ENCODE measurements around the gene AKAP13.

AKAP13 gene

GRCh38 chr15:85518979-85519761, 138.8 kb downstream of the AKAP13 start:
- TF ChIP-seq TCF12 (IDR thresholded peaks at IDR 0.05; ENCODE audit: low read depth), result no peak
- no peak for TF ChIP-seq EP300 (IDR thresholded peaks at IDR 0.05; ENCODE audit: borderline replicate concordance)
- TF ChIP-seq CREB1 (IDR thresholded peaks at IDR 0.05; ENCODE audit: low read depth), result no peak
- TF ChIP-seq TEAD4 (IDR thresholded peaks at IDR 0.05), result no peak
- no peak for TF ChIP-seq EGR1 (IDR thresholded peaks at IDR 0.05)
- no peak for TF ChIP-seq YY1 (IDR thresholded peaks at IDR 0.05; ENCODE audit: low read depth)
- TF ChIP-seq FOXM1 (IDR thresholded peaks at IDR 0.05; ENCODE audit: borderline replicate concordance, low read depth), result no peak
- TF ChIP-seq NFIC (IDR thresholded peaks at IDR 0.05), result no peak
- no peak for TF ChIP-seq CEBPB (IDR thresholded peaks at IDR 0.05)
- TF ChIP-seq, protein P1, sequence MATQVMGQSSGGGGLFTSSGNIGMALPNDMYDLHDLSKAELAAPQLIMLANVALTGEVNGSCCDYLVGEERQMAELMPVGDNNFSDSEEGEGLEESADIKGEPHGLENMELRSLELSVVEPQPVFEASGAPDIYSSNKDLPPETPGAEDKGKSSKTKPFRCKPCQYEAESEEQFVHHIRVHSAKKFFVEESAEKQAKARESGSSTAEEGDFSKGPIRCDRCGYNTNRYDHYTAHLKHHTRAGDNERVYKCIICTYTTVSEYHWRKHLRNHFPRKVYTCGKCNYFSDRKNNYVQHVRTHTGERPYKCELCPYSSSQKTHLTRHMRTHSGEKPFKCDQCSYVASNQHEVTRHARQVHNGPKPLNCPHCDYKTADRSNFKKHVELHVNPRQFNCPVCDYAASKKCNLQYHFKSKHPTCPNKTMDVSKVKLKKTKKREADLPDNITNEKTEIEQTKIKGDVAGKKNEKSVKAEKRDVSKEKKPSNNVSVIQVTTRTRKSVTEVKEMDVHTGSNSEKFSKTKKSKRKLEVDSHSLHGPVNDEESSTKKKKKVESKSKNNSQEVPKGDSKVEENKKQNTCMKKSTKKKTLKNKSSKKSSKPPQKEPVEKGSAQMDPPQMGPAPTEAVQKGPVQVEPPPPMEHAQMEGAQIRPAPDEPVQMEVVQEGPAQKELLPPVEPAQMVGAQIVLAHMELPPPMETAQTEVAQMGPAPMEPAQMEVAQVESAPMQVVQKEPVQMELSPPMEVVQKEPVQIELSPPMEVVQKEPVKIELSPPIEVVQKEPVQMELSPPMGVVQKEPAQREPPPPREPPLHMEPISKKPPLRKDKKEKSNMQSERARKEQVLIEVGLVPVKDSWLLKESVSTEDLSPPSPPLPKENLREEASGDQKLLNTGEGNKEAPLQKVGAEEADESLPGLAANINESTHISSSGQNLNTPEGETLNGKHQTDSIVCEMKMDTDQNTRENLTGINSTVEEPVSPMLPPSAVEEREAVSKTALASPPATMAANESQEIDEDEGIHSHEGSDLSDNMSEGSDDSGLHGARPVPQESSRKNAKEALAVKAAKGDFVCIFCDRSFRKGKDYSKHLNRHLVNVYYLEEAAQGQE (IDR thresholded peaks at IDR 0.05; ENCODE audit: low read depth), result no peak
- TF ChIP-seq RAD21 (IDR thresholded peaks at IDR 0.05; ENCODE audit: low read depth), result no peak
- no peak for TF ChIP-seq TAF1 (IDR thresholded peaks at IDR 0.05; ENCODE audit: low read depth)

- TF ChIP-seq YY1 (IDR thresholded peaks at IDR 0.05; ENCODE audit: low read depth) (no peak), FOXM1 (IDR thresholded peaks at IDR 0.05; ENCODE audit: borderline replicate concordance, low read depth) (no peak), TEAD4 (IDR thresholded peaks at IDR 0.05) (no peak), EP300 (IDR thresholded peaks at IDR 0.05; ENCODE audit: borderline replicate concordance) (no peak), RAD21 (IDR thresholded peaks at IDR 0.05; ENCODE audit: low read depth) (no peak), EGR1 (IDR thresholded peaks at IDR 0.05) (no peak), NFIC (IDR thresholded peaks at IDR 0.05) (no peak), TAF1 (IDR thresholded peaks at IDR 0.05; ENCODE audit: low read depth) (no peak), ZBTB7A (IDR thresholded peaks at IDR 0.05; ENCODE audit: low read depth) (no peak), MAX (IDR thresholded peaks at IDR 0.05) (no peak), TCF12 (IDR thresholded peaks at IDR 0.05; ENCODE audit: low read depth) (no peak), CREB1 (IDR thresholded peaks at IDR 0.05; ENCODE audit: low read depth) (no peak)
- TF ChIP-seq, protein P1 (IDR thresholded peaks at IDR 0.05; ENCODE audit: low read depth), result no peak
- TF ChIP-seq, protein P2, sequence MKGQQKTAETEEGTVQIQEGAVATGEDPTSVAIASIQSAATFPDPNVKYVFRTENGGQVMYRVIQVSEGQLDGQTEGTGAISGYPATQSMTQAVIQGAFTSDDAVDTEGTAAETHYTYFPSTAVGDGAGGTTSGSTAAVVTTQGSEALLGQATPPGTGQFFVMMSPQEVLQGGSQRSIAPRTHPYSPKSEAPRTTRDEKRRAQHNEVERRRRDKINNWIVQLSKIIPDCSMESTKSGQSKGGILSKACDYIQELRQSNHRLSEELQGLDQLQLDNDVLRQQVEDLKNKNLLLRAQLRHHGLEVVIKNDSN (IDR thresholded peaks at IDR 0.05), result no peak
These were observed 140.2 kb downstream of the AKAP13 start for GRCh38 chr15:85520650-85521049.

GRCh38 chr15:85523530-85523929, 143.1 kb downstream of the AKAP13 start:
- TF ChIP-seq FOXM1 (IDR thresholded peaks at IDR 0.05; ENCODE audit: borderline replicate concordance, low read depth) (no peak), TEAD4 (IDR thresholded peaks at IDR 0.05) (no peak)
- TF ChIP-seq, protein P2 (IDR thresholded peaks at IDR 0.05), result no peak

- TF ChIP-seq FOXM1 (IDR thresholded peaks at IDR 0.05; ENCODE audit: borderline replicate concordance, low read depth) (no peak), RAD21 (IDR thresholded peaks at IDR 0.05; ENCODE audit: low read depth) (no peak), CREB1 (IDR thresholded peaks at IDR 0.05; ENCODE audit: low read depth) (no peak), ZBTB7A (IDR thresholded peaks at IDR 0.05; ENCODE audit: low read depth) (no peak), TEAD4 (IDR thresholded peaks at IDR 0.05) (no peak), TCF12 (IDR thresholded peaks at IDR 0.05; ENCODE audit: low read depth) (no peak), NFIC (IDR thresholded peaks at IDR 0.05) (no peak), EP300 (IDR thresholded peaks at IDR 0.05; ENCODE audit: borderline replicate concordance) (no peak), YY1 (IDR thresholded peaks at IDR 0.05; ENCODE audit: low read depth) (no peak), MAX (IDR thresholded peaks at IDR 0.05) (no peak)
- TF ChIP-seq, protein P2 (IDR thresholded peaks at IDR 0.05), result no peak
- TF ChIP-seq, protein P1 (IDR thresholded peaks at IDR 0.05; ENCODE audit: low read depth), result no peak
These were observed 145.4 kb downstream of the AKAP13 start for GRCh38 chr15:85525755-85526154.
